Erythroblast (primary cell): ENCODE results near the gene ITPKB.

ENCODE experiments used
- DNase-seq, 2 experiments: peaks; one replicate each; lab custom pipeline; 2025; lab: John Stamatoyannopoulos, UW
- GATA1 ChIP-seq: IDR thresholded peaks from 2 replicates; pipeline ENCODE4 v1.6.1; 2011; ENCODE audit warnings: low read depth, mild to moderate bottlenecking, control low read depth, low read length, moderate library complexity
- POLR2A ChIP-seq: IDR thresholded peaks from 2 replicates; pipeline ENCODE4 v1.6.1; 2011; ENCODE audit warnings: mild to moderate bottlenecking, low read length

Gene ITPKB

DNA sequence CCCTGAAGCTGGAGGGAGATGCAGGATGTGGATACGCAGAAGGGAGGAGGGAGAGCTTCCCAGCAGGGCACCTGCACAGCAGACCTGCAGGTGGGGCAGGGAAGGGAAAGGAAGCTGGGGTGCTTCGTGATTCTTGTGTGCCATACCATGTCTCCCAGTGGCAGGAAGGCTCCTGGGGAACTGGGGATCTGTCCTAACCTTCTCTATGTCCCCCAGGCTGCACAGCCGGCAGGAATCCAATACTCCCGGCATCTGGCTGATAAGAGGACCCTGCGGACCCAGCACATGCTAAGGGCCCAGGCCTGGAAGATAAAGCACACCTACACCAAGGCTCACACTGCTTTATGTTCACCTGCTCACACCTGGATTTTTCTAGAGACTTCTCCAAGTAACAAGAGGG is 79.4 kb downstream of the ITPKB start:
- TF ChIP-seq POLR2A = no peak
- no peak for TF ChIP-seq GATA1
- no peak for DNase-seq

DNA sequence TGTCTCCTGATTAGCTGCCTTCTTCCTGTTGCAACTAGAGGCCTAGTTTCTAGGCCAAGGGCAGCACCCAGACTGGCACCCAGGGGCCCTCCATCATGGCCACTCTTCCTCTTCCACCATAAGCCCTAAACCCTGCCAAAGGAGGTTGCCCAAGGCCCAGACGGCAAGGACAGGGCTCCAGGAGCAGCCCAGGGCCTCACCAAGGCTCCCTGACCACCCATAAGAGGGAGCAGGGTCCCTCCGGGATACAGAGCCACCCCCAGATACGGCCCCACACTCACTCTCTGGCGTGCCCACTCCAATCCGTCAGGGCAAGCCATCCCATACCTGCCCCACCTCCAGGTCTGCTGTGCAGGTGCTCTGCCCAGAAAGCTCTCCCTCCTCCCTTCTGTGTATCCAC is 79.9 kb downstream of the ITPKB start:
- no peak for TF ChIP-seq POLR2A
- no peak for TF ChIP-seq GATA1
- no peak for DNase-seq

DNA sequence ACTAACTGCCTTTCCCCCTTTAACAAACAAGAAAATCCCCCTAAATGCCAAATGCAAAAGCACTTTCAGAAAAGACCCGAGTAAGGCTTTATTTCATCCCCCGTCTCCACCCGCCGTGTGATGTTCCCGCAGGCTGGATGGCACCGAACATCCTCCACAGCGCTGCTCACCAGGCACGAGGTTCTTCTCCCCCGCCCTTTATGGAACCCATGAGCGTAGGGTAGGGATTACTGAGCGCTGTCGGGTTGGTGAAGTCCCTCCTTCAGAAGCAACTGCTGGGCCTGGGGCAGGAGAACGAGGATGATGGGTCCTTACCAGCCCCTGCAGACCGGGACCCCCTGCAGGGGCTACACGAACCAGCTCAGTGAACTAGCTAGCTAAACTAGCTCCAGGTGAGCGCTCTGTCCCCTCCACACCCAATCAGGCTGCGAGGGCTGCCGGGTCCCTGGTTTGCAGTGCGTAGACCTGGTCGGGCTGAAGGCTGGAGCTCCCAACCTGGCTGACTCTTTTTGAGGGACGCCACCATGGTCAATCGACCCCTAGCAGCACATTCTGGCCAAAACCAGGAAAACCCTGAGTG is 80.4 kb downstream of the ITPKB start:
- TF ChIP-seq POLR2A = no peak
- TF ChIP-seq GATA1 = no peak
- no peak for DNase-seq

DNA sequence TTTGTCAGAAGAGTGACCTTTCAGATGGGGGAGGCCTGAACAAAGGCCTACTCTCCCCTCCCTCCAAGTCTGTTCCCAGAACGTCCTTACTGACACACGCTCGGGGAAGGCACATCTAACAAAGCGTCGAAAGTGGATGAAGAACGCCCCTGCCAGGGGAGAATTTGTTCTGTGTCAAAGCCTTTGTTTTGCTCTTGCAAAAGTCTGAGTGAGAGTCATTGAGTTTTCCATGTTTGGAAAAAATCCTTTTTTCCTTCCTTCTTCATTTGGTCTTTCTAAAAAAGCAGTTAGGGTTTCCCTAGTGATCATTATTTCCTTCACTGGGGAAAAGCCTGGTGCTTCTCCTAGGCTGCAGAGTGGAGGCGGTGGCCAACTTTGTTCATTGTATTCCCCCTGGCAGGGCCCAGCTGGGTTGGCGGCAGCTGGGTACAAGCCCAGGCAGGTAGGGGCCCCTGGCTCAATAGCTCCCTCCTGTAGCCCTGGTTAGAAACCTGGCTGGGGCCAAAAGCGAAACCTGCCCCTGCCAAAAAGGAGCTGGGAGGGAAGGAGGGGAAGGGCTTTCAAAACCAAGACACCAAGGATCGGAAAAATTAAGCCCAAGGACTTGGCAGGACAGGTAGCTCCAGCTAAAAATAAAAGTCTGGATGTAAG is 81.1 kb downstream of the ITPKB start:
- DNase-seq = no peak
- no peak for TF ChIP-seq GATA1

DNA sequence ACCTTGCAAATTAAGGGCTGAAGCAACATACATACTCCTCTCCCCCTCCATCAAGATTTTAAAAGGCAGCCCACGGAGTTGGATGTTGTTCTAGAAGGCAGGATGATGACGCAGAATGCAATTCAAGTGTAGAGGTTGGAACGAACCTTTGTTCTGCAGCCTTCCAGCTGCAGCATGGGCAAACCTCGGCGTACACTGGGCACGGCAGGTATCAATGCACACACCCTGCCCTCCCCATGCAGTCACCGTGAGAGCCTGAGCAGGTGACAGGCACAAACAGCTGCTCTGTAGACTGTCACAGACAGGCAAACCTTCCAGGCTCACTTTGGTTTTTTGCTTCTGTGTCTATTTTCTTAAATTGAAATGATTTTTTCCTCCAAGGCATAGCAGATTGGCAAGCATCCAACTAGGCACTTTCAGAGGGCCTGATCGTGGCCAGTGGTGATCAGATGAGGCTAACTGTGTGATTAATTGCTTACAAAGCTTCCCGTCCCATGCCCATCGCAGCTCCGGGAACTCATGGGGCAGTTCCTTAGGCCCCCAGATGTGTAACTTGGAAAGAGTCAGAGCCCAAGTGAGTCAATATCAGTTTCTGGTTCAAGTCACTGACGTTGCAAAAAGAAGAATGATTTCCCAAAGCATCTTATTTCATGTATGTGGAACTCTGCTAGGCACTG is 82.3 kb downstream of the ITPKB start:
- TF ChIP-seq POLR2A (no peak), GATA1 (no peak)
- DNase-seq = no peak

DNA sequence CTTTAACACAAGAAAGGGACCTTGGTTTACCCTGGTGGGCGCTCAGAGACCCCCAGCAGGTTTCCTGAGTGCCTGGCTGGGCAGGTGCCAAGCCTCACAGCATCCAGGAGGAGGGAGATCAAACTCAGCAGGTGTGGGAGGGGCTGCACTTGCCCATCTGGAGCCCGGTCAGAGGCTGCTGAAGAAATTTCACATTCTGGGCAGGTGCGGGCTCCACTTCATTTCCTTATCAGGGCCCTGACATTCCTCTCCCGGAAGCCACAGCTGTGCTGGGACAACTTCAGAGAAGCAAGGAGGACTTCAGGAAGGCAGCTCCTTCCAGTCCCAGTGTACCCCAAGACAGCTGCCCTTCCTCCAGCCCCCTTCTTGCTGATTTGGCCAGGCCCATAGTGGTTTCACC is 82.9 kb downstream of the ITPKB start:
- TF ChIP-seq GATA1 (no peak), POLR2A (no peak)
- no peak for DNase-seq

DNA sequence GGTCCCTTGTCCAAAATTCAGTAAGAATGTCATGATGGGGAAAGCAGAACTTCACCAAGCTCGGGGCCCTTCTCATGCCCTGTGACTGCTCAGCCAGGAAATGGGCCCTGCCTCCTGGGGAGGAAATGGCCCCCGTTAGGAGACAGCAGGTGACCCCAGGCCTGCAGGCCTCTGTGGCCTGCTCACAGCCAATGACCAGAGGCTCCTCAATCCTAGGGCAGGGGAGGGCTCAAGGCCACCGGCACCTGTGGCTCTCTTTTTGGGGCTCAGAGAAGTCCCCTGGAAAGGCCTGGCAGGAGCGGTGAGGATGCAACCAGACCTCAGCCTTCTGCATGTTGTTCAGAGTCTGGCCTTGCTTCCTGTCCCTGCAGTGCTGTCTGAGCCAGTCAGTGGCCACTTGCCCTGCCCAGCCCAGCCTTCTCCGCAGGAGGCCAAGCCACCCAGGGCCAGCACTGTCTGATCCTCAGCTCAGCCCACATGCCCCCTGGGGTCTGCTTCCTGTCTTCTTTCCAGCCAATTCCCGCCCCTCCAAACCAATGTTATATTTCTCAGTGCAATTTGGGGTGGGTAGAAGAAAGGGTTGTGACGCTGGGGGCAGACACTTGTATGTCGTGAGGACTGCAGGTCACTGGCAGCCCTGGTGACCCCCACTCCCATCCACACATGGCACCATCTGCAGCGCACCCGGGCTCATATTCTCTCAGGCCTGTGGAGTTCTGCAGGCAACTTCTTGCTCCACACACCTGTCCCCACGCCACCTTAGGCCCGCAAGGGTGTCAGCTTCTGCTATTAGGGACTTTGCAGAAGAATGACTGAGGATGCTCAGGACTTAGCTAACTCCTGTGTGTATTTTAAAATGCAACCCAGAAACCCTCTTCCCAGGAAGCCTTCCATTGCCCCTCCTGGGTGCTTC is 83.6 kb downstream of the ITPKB start:
- no peak for DNase-seq
- TF ChIP-seq POLR2A = no peak
- no peak for TF ChIP-seq GATA1

DNA sequence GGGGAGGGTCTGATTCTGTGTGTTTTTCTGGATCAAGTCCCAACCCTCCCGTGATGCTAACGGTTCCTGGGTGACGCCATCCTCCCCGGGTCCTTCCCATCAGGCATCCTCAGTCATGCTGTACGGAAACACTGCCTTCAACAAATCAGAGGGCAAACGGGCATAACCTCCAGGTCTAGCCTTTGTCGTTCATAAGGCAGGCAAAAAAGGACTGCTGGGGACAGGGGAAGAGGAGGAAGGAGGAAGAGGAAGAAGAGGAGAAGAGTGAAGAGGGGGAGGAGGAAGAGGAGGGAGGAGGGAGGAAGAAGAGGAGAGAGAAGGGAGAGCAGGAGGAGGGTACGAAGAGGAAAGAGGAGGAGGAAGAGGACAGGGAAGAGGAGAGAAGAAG is 84.4 kb downstream of the ITPKB start:
- TF ChIP-seq POLR2A = no peak
- no peak for DNase-seq

DNA sequence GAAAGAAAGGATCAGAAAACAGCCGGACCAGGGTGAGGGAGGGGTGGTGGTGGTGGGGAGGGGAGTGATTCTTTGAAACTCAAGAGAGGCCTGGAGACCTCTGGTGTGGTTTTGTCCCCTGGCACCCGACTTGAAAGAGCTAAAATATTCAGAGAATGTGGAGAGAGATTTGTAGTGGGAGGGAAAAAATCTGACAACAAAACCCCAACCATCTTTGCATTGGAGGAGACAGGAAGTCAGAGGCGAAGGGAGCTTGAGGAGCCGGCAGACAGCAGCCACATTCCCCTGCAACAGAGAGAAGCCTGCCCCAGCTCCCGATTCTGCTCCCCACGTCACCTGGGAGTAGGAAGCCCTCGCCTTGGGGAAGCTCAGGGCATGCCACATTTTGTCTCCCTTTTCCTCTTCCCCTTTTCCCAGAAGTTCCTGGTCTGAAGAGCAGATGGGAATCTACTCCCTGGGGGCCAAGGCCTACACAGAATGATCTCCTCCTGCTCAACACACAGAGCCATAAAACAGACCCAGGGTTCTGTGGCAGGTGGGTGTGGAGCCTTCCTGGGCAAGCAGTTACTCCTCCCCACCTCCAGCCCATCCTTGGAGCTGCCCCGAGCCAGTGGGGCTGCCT is 84.9 kb downstream of the ITPKB start:
- TF ChIP-seq POLR2A (no peak), GATA1 (no peak)
- no peak for DNase-seq

DNA sequence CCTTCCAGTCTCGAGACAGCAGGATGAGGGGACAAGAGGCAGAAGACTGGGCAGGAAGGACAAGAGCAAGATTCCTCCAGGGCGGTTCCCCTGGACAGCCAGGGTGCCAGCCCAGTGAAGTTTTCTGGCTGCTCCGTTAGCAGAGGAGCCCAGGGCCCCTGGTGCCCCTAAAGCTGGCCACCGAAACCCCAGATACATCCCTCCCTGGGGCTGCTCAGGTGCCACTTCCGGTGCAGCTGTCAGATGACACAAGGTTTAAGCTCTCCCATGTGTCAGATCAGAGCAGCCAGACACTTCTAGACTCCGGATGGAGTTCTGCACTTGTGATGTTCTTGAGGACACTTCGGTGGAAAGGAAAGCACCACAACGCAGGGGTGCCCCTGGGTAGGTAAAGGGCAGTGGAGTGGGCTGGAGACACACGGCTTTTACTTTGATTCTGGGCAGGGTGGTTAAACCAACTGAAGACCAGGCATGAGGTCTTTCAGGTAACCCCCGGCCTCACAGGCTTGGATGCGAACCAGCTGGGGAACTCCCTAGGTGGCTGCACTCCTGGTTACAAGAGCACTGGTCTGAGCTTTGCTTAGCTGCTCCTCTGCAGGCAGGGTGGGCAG is 85.7 kb downstream of the ITPKB start:
- DNase-seq = no peak
- TF ChIP-seq POLR2A (no peak), GATA1 (no peak)

DNA sequence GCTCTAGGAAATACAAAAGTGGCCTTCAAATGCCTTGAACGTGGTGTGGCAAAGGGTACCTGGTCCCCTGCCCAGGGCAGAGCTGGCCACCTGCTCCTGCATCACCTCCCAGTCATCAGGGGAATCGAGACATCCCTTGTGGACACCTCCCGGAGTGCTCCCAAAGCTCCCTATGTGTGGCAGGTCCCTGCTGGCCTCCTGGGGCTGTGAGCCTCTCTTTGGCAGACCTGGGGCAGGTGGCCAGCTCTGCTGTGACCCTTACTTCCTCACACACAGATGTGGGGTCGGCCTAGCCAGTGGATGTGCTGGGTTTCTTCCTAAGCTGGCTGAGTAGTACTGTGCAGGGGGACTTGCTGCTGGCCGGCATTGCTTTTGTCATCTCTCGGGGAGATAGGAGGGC is 86.5 kb downstream of the ITPKB start:
- no peak for TF ChIP-seq POLR2A
- no peak for TF ChIP-seq GATA1
- no peak for DNase-seq

DNA sequence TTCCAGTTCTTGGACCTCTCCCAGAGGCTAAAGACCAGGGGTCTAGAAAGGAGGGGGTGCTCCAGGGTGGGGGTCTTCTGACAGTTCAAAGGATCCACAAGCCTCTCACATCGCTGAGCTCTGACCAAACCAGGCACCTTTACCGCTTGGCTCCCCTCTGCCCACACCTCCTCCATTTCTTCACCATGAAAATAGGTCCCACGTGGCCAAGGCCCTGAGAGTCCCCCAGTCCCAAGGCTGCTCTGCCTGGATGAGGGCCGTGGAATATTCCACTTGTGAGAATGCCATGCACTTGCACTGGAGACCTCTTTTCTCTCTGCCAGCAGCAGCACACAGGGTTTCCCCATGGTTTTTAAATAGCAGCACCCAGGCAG is 87.4 kb downstream of the ITPKB start:
- DNase-seq = no peak
- TF ChIP-seq GATA1 (no peak), POLR2A (no peak)

DNA sequence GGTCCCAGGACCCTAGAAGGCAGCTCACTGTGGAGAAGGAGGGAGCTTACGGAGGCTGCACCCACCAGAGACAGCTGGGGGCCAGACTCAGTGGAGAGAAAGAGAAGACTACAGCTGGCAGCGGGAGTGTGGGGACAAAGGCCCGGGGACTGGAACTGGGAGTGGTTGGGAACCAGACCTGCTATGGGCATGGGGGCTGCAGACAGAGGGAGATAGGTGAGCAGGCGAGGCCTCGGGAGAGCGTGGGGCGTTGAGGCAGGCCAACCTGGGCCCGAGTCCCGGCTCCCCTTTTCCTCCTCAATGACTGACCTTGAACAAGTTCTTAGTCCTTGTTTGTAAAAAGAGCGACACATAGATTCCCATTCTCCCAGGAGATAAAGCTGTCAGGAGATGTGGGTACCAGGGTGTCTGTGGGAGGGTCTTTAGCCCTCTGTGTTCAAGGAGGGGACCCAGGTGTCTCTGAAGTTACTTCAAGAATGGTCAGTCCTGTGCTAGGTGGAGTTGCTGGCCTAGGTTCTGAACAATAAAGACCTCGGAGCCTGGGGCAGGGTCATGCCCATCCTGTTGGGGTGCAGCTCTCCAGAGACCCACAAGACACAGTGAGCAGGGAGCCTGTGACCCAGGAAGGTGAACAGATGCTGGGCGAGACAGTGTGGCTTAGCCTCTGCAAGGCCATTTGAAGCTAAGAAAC is 87.9 kb downstream of the ITPKB start:
- TF ChIP-seq POLR2A (no peak), GATA1 (no peak)
- DNase-seq = no peak
